GM19238 (cell line): Measurements from ENCODE around the gene SGCD.

Experiments used
- DNase-seq: peaks from one replicate; pipeline ENCODE4 v3.0.0; 2011; ENCODE audit warnings: low spot score; ENCODE audit not compliant: insufficient read length

Gene SGCD

DNA sequence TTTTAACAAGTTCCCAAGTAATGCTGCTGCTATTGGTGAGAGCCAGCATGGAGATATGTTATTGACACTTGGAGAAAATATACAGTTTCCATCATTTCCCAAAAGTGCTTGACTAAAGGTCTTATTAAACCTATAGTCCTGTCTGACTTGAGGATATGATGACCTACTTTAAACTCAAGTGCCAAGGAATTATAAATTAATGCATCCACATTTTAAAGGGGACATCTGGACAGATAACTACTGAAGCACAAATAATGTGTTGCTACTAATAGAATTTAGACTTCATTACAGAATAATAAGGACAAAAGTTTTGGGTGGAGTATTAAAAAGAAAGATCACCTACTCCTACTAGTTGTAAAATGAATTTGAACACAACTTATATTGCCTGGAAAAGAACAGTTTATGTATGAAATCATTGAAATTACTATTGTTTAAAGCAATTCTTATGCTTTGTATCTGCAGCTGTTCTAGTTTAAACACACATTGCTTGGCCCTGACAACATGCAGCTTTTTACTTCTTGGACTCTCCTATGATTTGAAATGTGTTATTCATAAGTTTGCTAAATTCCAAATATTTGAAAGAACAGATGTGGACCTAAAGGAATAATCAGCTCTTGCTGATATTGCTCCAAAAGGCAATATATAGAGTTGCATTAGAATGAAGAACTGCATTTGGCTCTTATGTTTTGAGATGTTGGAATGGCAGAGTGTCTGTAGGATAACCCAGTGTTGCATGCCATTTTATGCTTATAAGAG lies 73.4 kb downstream of the SGCD start:
- no peak for DNase-seq

DNA sequence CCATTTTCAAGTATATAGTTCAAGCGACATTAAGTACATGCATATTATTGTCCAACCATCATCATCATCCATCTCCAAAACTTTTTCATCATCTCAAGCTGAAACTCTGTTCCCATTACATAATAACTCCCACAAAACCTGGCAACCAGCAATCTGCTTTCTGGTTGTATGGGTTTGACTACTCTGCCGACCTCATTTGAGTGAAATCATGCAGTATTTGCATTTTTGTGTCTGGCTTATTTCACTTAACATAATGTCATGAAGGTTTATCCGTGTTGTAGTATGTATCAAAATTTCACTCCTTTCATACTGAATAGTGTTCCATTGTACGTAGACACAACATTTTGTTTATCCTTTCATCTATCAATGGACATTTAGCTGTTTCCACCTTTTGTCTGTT lies 74.8 kb downstream of the SGCD start:
- DNase-seq, result no peak

DNA sequence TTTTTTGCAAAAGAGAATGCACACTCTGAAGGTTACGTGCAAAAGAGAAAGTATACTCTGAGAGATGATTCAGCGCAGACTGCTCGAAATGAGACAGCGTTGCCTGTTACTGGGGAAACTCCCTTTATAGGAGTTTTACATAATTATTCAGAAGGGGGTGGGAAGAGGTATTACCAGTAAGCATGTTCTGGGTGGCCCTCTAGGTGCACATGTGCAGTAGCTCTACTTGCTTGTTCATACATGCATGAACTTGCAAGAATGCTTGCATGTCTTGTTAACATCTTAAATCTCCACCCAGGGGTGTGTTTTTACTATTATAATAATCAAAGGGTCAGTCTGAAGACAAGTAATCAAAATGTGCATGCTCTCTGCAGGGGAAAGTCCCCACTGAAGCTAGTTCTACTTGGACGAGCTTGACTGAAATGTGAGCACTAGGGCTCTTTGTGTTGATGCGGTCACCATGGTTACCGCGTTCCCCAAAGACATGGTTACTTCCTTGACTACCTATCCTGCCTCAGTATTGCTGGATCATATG lies 75.5 kb downstream of the SGCD start:
- DNase-seq, result peak; percentile 49

DNA sequence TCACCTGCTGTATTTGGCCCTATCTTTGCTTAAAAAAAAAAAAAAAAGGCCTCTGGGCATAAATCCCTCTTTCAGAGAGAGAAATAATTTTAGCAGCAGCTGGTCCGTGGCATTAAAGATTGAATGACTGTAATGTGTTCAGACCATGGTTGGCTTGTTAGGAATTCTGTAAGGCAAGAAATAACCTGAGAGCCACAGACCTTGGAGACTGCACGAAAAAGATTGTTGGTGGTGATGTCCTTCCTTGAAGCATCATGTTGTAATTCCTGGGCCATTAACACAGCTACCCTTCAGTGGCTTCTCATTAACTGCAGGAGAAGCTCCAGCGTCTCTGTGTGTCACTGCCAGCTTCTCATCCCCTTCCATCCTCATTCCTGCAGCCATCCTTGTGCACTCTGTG lies 79.0 kb downstream of the SGCD start:
- no peak for DNase-seq

DNA sequence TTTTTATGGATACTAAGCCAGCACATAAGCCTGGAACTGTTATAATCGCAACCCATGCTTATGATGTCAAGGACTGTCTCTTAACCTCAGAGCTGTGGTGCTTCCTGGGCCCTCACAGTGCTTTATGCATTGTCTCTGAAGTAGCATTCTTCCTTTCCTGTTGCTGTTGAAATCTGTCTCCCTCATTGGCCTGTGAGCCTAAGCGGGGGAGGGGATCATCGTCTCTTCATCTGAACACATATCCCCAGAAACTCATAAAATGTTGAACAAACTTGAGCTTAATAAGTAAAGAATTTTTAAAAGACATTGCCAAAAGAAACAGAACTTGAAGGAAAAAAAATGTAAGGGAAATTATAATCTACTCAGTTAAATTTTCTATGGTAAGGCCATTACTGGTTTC lies 80.3 kb downstream of the SGCD start:
- DNase-seq, result no peak

DNA sequence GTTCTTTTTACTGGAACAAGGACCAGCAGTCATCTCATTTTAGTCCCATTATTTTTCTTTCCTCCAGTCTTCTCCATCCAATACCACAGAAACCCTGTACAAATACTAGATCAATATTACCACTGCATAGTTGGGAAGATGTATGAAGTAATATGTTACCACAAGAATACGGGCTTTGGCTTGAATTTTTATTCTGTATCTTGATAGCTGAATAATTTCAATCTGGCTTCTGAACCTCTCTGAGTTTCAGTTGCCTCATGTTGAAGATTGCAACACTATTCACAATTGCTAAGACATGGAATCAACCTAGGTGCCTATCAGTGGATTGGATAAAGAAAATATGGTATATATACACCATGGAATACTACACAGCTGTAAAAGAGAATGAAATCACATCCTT lies 82.9 kb downstream of the SGCD start:
- no peak for DNase-seq

DNA sequence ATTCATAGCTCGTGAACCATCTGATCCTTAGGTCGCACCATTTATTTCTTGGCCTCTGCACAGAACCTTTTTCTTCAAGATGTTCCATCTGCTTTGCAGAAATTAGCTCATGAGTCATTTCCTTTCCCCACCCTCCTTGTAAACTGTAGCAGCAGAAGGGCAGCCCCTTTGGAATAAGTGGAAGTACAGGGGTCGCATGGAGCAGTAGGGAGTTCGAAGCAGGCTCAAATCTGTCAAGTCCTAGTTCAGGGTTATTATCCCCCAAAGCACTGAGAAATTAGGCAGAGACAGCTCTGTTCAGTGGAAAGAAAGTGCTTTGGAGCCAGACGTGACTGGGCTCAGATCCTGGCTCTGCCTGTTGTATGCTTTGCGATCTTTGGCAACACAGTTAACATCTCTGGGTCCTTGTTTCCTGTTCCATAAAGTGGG lies 84.2 kb downstream of the SGCD start:
- DNase-seq, result no peak

DNA sequence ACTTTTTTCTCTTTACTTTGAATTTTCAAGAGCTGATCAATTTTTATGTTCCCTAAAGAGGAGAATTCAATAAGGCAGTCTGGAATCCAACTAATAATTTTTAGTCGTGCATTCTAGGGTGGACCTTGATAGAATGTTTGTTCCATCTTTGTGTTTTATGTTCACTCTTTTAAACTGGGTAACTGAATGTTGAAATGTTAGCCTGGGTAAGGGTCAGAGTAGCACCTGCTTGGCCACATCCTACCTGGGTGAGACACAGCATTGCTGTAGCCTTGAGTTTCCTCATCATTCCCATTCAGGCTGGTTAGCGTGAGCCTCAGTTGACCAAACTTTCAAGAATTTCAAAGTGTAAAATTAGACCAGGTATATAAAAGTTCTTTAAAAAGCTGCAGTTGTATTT lies 85.0 kb downstream of the SGCD start:
- DNase-seq, result no peak

DNA sequence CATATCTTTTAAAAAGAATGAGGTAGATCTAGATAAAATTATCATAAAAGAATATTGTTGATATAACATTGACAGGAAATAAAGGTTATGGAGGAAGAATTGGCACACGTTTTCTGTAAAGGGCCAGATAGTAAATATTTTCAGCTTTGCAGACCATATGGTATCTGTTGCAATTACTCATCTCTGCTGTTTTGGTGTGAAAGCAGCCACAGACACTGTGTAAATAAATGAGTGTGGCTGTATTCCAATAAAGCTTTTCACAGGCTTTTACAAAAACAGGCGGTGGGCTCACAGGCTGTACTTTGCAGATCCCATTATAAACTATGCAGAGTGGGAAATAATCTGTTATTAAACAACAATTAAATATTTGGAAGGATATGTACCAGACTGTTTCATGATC lies 87.4 kb downstream of the SGCD start:
- no peak for DNase-seq

DNA sequence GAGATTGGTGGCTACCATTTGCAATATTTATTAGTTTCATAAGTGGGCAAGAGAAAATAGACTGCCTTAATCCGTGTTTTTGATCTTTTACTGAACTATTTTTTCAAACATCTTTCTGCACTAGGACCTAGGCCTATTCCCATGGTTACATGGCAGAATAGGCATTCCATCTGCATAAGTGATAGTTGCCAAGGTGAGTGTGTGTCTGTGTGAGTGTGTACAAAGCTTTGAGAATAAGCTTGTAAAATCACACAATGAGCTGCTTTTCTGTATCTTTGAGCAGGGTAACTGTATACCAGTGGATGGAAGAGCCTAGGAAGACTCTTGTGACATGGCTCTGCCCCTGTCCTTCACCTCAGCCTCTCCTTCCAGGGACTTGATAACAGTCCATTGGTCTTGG lies 92.7 kb downstream of the SGCD start:
- no peak for DNase-seq

DNA sequence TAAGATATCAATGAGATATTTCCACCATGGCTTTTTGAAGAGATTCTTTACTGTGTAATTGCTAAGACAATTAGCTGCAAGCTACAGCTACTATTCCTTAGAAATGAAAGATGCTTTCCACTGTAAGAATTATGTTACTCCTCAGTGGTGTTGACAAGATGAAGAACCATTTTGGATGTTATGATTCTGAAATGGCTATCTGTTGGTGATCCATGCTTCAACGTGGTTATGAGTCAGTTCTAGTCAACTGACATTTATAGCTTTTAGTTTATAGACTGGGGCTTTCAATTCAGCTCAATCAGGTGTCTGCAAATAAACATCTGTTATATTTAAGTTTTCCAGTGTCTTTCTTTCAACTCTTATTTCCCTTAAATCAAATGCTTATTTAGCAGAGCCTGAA lies 93.7 kb downstream of the SGCD start:
- DNase-seq, result no peak

DNA sequence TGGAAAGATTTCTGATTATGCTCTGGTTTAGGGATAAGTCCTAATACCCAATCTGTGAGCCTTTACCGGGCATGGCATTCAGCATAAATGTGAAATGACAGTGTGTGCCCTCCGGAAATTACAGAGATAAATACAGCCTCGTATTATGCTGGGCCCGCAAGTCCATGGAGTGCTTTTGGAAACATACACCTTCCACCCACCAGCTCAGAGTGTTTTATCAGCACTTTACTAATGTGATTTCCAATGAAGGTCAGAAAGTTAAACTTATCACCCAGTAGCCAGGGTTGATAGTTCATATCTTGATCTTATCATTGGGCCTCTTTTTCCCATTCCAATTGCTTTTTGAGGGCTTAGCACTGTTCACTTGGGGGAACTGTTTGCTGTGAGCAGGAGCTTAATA lies 94.8 kb downstream of the SGCD start:
- DNase-seq, result no peak

DNA sequence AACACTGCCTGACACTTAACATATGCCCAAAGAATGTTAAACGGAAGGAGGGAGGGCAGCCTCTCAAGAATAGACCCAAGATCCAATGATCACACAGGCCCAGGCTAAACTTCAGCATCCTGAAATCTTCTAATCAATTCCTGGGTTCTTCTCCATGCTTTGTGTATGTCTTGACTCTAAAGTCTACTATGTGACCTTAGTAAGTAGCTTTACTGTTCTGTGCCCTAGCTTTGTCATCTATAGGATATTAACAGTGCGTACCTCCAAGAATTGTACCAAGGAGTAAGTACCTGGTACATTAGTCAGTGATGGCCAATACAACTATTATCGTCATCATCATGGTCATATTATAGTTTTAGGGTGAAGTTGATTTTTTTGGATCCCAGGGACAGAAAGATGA lies 96.6 kb downstream of the SGCD start:
- no peak for DNase-seq

DNA sequence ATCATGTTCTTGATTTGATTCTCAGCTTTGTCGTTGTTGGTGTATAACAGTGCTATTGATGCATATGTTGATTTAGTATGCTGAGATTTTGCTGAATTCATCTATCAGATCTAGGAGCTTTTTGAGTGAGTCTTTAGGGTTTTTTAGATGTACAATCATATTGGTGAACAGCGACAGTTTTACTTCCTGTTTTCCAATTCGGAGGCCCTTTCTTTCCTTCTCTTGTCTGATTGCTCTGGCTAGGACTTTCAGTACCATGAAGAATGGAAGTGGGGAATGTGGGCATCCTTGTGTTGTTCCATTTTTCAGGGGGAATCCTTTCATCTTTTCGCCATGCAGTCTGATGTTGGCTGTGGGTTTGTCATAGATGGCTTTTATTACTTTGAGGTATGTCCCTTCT lies 100.4 kb downstream of the SGCD start:
- no peak for DNase-seq

DNA sequence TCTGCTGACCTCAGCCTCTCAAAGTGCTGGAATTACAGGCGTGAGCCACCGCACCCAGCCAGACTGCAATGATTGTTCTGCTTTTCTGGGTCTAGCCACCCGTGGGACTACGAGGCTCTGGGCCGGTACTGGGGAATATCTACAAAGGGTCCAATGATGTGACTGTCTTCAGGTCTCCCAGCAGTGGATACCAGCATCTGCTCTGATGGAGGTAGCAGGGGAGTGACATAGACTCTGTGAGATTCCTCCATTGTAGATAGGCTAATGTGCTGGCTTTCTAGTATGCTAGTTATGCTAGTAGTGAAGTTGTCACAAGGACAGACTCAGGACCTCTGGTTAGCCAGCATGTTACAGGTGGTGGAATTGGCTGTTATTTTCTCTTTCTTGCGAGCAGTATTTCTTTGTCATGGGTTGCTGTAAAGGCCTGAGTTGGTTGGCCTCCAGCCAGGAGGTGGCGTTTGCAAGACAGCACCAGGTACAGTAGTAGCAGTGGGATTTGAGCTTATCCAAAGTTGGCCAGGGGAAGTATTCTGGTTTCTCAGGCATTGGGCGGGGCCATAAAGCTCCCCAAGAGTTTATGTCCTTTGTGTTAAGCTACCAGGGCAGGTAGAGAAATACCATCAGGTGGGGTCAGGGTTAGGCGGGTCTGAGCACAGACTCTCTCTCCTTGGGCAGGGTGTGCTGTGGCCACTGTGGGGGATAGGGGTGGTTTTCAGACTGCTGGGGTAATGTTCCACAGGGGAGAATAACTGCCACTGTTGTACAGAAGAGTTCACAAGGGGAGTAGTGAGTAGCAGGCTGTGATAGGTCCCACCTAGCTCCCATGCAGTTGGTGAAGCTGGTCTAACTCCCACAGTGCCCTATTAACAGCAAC lies 105.2 kb downstream of the SGCD start:
- no peak for DNase-seq

DNA sequence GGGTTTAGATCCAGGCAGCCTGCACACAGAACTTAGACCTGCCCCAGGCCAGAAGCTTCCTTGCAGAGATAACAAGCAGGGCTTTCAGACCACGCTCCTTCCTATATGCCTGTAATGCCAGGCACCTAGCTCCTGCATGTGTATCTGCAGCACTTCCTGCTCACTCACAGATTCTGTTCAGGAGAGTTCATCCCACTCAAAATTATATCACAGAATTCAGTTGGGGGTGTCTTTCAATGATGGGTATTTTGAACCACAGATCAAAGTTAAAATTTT lies 105.8 kb downstream of the SGCD start:
- no peak for DNase-seq

DNA sequence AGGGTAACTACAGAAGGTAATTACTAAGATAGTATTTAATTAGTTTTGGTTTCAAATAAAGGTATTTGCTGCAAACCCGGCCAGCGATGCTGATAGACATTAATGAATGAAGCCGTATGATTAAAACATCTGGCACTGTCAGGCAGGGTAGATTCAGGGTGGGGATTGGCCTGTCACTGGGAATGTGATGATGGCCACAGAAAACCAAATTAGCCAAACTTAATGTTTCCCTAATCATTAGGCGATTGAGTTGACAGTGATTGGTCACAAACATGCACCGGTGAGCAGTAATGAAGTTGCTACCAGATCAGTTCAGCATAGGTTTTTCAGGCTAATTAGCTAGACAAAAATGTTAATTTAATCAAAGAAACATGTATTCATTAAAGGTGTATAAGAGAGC lies 107.5 kb downstream of the SGCD start:
- no peak for DNase-seq

DNA sequence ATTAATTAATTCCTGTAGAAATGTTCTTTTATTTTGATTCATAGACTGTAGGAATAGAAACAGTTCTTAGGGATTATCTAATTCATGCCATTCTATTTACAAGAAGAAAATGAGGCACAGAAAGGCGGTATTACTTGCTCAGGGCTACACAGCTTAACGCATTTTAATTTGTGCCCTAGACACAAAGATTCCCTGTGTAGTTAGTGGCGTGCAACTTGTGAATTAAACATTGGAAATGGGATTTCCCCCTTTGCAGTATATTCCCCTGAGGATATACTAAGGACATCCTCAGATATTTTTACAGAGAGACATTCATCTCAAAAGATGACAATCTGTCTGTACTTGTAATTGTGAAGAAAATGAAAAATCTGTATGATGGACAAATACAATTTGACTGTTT lies 108.1 kb downstream of the SGCD start:
- no peak for DNase-seq

DNA sequence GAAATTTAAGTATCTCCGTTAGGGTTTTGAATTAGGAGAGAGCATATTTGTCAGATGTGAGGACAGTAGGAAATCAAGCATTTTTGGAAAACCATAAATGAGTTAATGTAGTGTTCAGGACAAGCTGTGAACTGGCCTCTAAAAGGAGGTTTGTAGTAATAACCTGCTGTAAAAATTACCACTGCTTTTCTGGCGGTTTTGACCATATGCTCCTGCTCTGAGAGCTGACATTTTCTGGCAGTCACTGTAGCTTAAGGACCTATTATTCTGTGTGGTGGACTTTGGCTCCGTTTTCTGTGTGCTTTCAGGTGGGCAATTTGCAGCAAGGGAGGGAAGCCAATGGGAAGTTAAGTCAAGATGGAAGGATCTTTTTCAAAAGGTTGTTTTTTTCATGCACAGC lies 111.1 kb downstream of the SGCD start:
- DNase-seq, result no peak

DNA sequence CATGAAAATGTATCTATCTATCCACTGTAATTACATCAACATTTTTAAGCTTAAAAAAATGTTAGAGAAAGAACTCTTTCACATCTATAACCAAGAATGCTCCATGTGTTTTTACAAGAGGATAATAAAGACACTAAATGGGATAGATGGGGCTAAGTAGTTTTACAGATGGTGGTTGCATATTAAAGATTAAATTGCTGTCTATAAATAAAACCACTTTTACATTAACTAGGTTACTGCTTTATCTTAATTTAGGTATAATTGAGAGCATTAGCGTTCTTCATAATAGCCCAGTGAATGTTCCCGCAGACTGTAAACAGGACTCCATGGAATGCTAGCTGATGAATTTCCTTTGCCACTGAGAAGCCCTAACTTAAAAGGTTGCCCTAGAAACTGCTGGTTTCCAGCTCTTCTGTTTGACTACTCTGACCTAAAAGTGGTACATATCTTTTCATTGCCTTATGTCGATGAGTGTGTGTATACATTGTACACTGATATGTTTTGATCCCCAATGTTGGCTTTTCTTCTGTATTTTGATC lies 117.9 kb downstream of the SGCD start:
- no peak for DNase-seq

DNA sequence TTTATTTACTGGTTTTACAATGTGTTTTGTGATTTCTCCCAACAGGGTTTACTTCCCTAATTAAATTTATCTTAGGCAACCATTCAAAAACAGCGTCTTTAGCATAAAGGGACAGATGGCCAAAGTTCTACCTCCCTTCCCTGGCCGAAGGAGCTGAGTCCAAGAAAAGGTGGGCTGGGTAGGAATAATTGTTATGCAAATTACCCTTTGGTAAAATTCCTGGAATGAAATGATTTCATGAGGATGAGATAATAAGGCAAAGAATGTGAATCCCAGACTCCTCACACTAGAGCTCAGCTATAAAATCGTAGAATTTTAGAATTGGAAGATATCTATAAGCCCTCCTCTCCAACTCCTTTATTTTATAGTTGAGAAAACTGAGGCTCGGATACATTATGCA lies 119.6 kb downstream of the SGCD start:
- no peak for DNase-seq

DNA sequence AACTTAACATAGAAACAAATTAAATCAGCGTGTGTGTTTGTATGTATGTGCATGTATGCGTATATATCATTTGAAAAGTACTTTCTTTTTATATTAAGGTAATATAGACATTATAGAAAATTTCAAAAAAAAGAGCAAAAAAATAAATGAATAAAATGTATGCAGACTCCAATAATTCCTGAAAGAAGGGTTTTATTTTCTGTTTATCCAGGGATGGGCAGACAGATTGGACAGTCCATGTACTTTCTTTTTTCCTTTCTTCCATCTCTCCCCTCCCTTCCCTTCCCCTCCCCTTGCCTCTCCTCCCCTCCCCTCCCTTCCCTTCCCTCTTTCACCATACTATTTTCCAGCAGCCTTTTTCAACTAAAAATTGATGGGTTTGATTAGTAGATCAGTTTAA lies 123.8 kb downstream of the SGCD start:
- no peak for DNase-seq

DNA sequence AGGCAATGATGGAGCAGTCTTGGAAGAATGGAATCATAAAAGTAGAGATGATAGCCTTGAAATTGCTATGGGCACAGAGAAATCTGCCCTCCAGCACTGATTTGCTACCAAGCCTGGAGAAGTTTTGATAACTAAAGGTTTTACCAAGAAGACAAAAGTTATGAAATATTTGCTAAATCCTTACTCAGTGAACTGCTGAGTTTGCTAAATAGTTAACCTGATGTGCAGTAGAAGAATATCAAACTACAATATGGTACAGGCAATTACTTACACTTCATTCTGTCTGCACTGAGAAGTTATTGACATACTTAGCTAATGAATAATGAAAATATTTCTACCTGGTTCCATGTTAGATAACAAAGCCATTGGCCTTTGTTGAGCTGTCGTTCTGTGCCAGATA lies 124.5 kb downstream of the SGCD start:
- DNase-seq, result no peak
